ENCODE data around the gene SLC2A14. TPM values are rescaled to one million over a fixed set of nuclear protein-coding genes. Genes with fewer than 3 reads are reported as not detected.

SLC2A14 gene
- total RNA-seq, 1 donor from 2014 or later = 1.8 TPM

DNA sequence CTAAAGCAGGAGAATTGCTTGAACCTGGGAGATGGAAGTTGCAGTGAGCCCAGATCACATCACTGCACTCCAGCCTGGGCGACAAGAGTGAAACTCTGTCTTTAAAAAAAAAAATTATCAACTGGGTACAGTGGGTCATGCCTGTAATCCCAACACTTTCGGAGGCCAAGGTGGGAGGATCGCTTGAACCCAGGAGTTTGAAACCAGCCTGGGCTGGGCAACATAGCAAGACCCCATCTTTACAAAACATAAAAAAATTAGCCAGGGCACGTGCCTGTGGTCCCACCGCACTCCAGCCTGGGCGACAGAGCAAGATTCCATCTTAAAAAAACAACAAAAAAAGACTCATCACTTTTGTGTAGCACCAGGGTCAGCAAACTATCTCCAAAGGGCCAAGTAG lies 90.7 kb downstream of the SLC2A14 start:
- H3K9me3 Mint-ChIP-seq (ENCODE audit: low read depth) = no peaks in the 10 kb centered on the region
- DNase-seq (ENCODE audit: low spot score) = no peak
- no peaks in the 10 kb centered on the region for H3K4me1 Mint-ChIP-seq (ENCODE audit: low read depth)
- peaks cover 1% of the 10 kb centered on the region for H3K36me3 Mint-ChIP-seq (ENCODE audit: low read depth)
- H3K27me3 Mint-ChIP-seq (ENCODE audit: low read depth) = peaks cover 13% of the 10 kb centered on the region
- no peak overlapping the region for H3K27ac Mint-ChIP-seq (ENCODE audit: unreplicated experiment)
- no peak for TF ChIP-seq CTCF (IDR thresholded peaks at IDR 0.05)
- H3K4me3 Mint-ChIP-seq (ENCODE audit: unreplicated experiment) = no peak overlapping the region

GRCh38 chr12:7781274-7781673 lies 91.4 kb downstream of the SLC2A14 start:
- Mint-ChIP-seq H3K9me3 (ENCODE audit: low read depth) (no peaks in the 10 kb centered on the region), H3K4me3 (ENCODE audit: unreplicated experiment) (no peak overlapping the region), H3K36me3 (ENCODE audit: low read depth) (no peaks in the 10 kb centered on the region), H3K27me3 (ENCODE audit: low read depth) (peaks cover 6% of the 10 kb centered on the region), H3K27ac (ENCODE audit: unreplicated experiment) (no peak overlapping the region), H3K4me1 (ENCODE audit: low read depth) (no peaks in the 10 kb centered on the region)
- DNase-seq (ENCODE audit: low spot score) = no peak
- TF ChIP-seq CTCF (IDR thresholded peaks at IDR 0.05) = no peak

- Mint-ChIP-seq H3K27ac (ENCODE audit: unreplicated experiment) (no peak overlapping the region), H3K36me3 (ENCODE audit: low read depth) (no peaks in the 10 kb centered on the region), H3K9me3 (ENCODE audit: low read depth) (no peaks in the 10 kb centered on the region), H3K4me3 (ENCODE audit: unreplicated experiment) (no peak overlapping the region), H3K27me3 (ENCODE audit: low read depth) (peaks cover 2% of the 10 kb centered on the region), H3K4me1 (ENCODE audit: low read depth) (no peaks in the 10 kb centered on the region)
- DNase-seq (ENCODE audit: low spot score) = no peak
- TF ChIP-seq CTCF (IDR thresholded peaks at IDR 0.05) = no peak
These were observed 102.7 kb downstream of the SLC2A14 start for GRCh38 chr12:7769999-7770398.

Other genes starting within 250 kb of the SLC2A14 start
- gene APOBEC1, start 207.0 kb downstream of the SLC2A14 start, total RNA-seq = not detected in 3 replicates
- gene GDF3, start 177.1 kb downstream of the SLC2A14 start, total RNA-seq = not detected in 3 replicates
- not detected in 3 replicates for gene DPPA3, start 161.5 kb downstream of the SLC2A14 start, total RNA-seq
- gene CLEC4C, start 125.5 kb downstream of the SLC2A14 start, total RNA-seq = not detected in 3 replicates
- not detected in 3 replicates for gene NANOGNB, start 107.7 kb downstream of the SLC2A14 start, total RNA-seq
- gene NANOG, start 83.5 kb downstream of the SLC2A14 start, total RNA-seq = not detected in 3 replicates
- gene SLC2A3, start 63.3 kb upstream of the SLC2A14 start, total RNA-seq = 28.6 to 82.7 TPM (median 75.2 TPM) in 3 replicates
- gene FOXJ2, start 159.8 kb upstream of the SLC2A14 start, total RNA-seq = 21.1 to 24.0 TPM (median 23.4 TPM) in 3 replicates
- gene C3AR1, start 193.4 kb upstream of the SLC2A14 start, total RNA-seq = 0.27 to 0.59 TPM in 2 of 3 replicates, not detected in the other
- 23.1 to 36.9 TPM (median 26.1 TPM) in 3 replicates for gene NECAP1, start 209.4 kb upstream of the SLC2A14 start, total RNA-seq

Data from chondrocyte (in vitro differentiated cells).